ENCODE measurements around the gene ITGA11. TPM values are rescaled to one million over a fixed set of nuclear protein-coding genes. Genes with fewer than 3 reads are reported as not detected.

ITGA11 gene
- total and polyA plus RNA-seq, 2 experiments from 2014 or later: 0.03 to 0.40 TPM

GRCh38 chr15:68420186-68420684, 11.7 kb downstream of the ITGA11 start:
- Histone ChIP-seq H3K4me1 (ENCODE audit: insufficient read depth) (peaks cover 13% of the 10 kb centered on the region), H3K36me3 (ENCODE audit: insufficient read depth) (no peaks in the 10 kb centered on the region), H3K79me2 (replicated peaks; ENCODE audit: insufficient read depth) (no peaks in the 10 kb centered on the region), H3K27me3 (ENCODE audit: insufficient read depth) (no peaks in the 10 kb centered on the region), H3K4me2 (0 out of 2 replicates have a peak overlapping the region, but pooled peaks have one; percentile 51), H2AFZ (no peak overlapping the region), H4K20me1 (replicated peaks; ENCODE audit: insufficient read depth) (no peaks in the 10 kb centered on the region), H3K9me2 (ENCODE audit: insufficient read depth) (no peaks in the 10 kb centered on the region), H3K4me3 (no peak overlapping the region), H3F3A (replicated peaks; ENCODE audit: low read depth) (no peaks in the 10 kb centered on the region), H3K27ac (ENCODE audit: low read depth) (no peak overlapping the region)
- DNase-seq (ENCODE audit: low spot score) (peak; percentile 24), ATAC-seq (peak; percentile 63)
- H3K27me3 Mint-ChIP-seq (ENCODE audit: insufficient read depth, low read depth, poor library complexity): peaks cover 2% of the 10 kb centered on the region
- no peak for TF ChIP-seq NANOG (IDR thresholded peaks at IDR 0.05; ENCODE audit: borderline replicate concordance)
- TF ChIP-seq EZH2phosphoT487 (IDR thresholded peaks at IDR 0.05; ENCODE audit: unreplicated experiment): no peak
- TF ChIP-seq EZH2 (IDR thresholded peaks at IDR 0.05; ENCODE audit: low read depth, unreplicated experiment): no peak
- no peak overlapping the region for H3K4me3 Mint-ChIP-seq
- H3K36me3 Mint-ChIP-seq (ENCODE audit: low read depth): no peaks in the 10 kb centered on the region; the same call in 2 of the 3 replicates
- peaks cover 29% of the 10 kb centered on the region for H3K4me1 Mint-ChIP-seq
- H3K9me3 Mint-ChIP-seq: no peaks in the 10 kb centered on the region
- no peak overlapping the region for H3K27ac Mint-ChIP-seq

GRCh38 chr15:68419301-68420175, 12.4 kb downstream of the ITGA11 start:
- no peak overlapping the region for H3K27ac ChIP-seq (ENCODE audit: low read depth)
- H3K9me2 ChIP-seq (ENCODE audit: insufficient read depth): 0 out of 2 replicates have a peak, but pooled peaks cover 4% of the 10 kb centered on the region
- H3F3A ChIP-seq (replicated peaks; ENCODE audit: low read depth): no peaks in the 10 kb centered on the region
- no peaks in the 10 kb centered on the region for H3K79me2 ChIP-seq (replicated peaks; ENCODE audit: insufficient read depth)
- no peak for DNase-seq (ENCODE audit: low spot score)
- no peaks in the 10 kb centered on the region for H3K27me3 ChIP-seq (ENCODE audit: insufficient read depth)
- no peak overlapping the region for H3K4me2 ChIP-seq
- no peak for ATAC-seq
- H2AFZ ChIP-seq: no peak overlapping the region
- TF ChIP-seq STAT1 (IDR thresholded peaks at IDR 0.05; ENCODE audit: unreplicated experiment) (no peak), ETS1 (IDR thresholded peaks at IDR 0.05) (no peak), ZNF114 (CRISPR knock-in tag; IDR thresholded peaks at IDR 0.05) (no peak), JUNB (IDR thresholded peaks at IDR 0.05; ENCODE audit: unreplicated experiment) (no peak), ZNF462 (CRISPR knock-in tag; IDR thresholded peaks at IDR 0.05) (no peak), REST (IDR thresholded peaks at IDR 0.05; ENCODE audit: unreplicated experiment) (no peak), POLR2AphosphoS5 (IDR thresholded peaks at IDR 0.05; ENCODE audit: low read depth) (no peak), NANOG (IDR thresholded peaks at IDR 0.05; ENCODE audit: borderline replicate concordance) (no peak)
- H3K27ac Mint-ChIP-seq: no peak overlapping the region
- no peak overlapping the region for H3K4me3 Mint-ChIP-seq
- H3K4me3 ChIP-seq: no peak overlapping the region
- H3K36me3 ChIP-seq (ENCODE audit: insufficient read depth): no peaks in the 10 kb centered on the region
- peaks cover 2% of the 10 kb centered on the region for H3K27me3 Mint-ChIP-seq (ENCODE audit: insufficient read depth, low read depth, poor library complexity)
- H3K9me3 Mint-ChIP-seq: no peaks in the 10 kb centered on the region
- no peaks in the 10 kb centered on the region for H4K20me1 ChIP-seq (replicated peaks; ENCODE audit: insufficient read depth)
- H3K36me3 Mint-ChIP-seq (ENCODE audit: low read depth): no peaks in the 10 kb centered on the region; the same call in 2 of the 3 replicates
- H3K4me1 ChIP-seq (ENCODE audit: insufficient read depth): peaks cover 13% of the 10 kb centered on the region
- H3K4me1 Mint-ChIP-seq: peaks cover 29% of the 10 kb centered on the region

Measured in GM23338 (cell line).